D721Med (cell line): ENCODE data around the gene MTPN.

Source experiments
- DNase-seq: peaks from one replicate; pipeline ENCODE4 v3.0.0; 2011; ENCODE audit warnings: low spot score; ENCODE audit not compliant: insufficient read length
- FAIRE-seq: peaks from 2 replicates; lab custom pipeline; 2011; peaks lifted over from hg19 to GRCh38; lab: Jason Lieb, UNC
- CTCF ChIP-seq: IDR thresholded peaks from 2 replicates; pipeline ENCODE4 v1.5.1; 2012; ENCODE audit warnings: mild to moderate bottlenecking, control low read depth; ENCODE audit not compliant: insufficient read depth; ENCODE audit errors: missing control alignments

Gene MTPN

GRCh38 chr7:135990258-135990657, 13.1 kb upstream of the MTPN start:
- DNase-seq (no peak), FAIRE-seq (no peak)
- TF ChIP-seq CTCF, result no peak

DNA sequence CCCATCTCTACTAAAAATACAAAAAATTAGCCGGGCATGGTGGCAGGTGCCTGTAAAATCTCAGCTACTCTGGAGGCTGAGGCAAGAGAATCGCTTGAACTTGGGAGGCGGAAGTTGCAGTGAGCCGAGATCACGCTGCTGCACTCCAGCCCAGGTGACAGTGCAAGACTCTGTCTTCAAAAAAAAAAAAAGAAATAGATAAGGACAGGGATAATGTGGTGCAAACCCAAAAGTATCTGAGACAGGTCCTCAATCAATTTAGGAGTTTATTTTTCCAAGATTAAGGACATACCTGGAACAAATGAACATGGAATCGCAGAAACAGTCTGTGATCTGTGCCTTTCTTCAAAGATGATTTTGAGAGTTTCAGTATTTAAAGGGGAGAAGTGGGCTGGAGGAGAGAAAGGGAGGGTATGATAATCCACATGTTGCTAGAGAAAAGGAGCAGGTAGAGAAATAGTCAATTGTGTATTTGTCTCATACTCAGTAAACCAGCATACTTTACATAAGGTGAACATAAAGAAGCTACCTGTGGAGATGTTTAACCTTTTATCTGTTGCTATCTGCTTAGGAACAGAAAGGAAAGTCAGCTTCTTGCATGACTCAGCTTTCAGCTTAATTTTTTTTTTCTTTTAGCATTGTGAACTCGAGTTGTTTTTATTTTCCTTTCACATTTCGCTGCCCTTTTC, 4.9 kb upstream of the MTPN start:
- FAIRE-seq, result no peak
- TF ChIP-seq CTCF, result no peak
- DNase-seq, result no peak

GRCh38 chr7:135980665-135981180, 3.6 kb upstream of the MTPN start:
- TF ChIP-seq CTCF, result no peak
- FAIRE-seq (no peak), DNase-seq (no peak)

DNA sequence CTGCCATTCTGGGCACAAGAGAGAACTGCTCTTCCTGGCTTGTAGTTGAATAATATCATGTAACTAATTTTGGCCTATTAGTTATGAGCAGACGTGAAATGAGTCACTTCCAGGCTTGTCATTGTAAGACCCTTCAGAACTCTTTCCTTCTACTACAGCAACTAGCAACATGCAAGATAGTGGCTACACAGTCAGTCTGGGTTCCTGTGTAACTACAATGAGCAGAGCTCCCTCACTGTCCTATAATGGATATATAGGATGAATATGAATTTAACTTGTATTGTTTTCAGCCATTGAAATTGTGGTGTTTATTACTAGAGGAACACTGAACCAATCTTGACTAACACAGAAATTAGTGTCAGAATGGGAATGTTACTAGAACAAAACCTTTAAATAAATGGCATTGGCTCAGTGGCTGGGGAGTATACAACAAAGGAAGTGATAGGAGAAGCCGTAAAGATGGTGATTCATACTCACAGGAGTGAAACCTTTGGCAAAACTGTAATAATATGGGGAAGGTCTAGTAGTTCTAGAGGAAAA, 2.9 kb upstream of the MTPN start:
- DNase-seq (no peak), FAIRE-seq (no peak)
- TF ChIP-seq CTCF, result no peak

DNA sequence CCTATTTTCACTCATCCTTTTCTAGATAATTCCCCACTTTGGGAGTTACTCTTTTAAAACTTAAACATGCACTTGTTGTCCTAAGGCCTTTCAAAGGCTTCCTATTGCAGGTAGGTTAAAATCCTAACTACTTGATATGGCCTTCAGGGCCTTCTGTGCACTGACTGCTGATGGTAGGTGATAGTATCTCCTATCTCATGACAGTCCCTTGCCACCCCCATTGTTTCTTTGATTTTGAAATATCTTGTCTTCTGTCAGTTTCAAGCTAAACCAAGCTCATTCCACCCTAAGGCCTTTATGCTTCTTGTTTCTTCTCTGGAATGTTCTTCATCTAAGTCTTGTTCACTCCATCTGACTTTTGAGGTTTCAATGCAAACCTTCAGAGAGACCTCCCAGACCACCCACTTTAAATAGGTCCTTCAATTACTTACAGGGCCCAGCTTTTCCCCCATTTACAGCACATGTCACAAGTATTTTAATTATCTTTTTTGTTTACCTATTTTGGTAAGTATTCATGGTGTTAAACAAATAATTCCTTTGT, 2.4 kb upstream of the MTPN start:
- TF ChIP-seq CTCF, result no peak
- FAIRE-seq (no peak), DNase-seq (no peak)

GRCh38 chr7:135978624-135979023, 1.5 kb upstream of the MTPN start:
- TF ChIP-seq CTCF, result no peak
- DNase-seq, result no peak
- FAIRE-seq, result no peak

DNA sequence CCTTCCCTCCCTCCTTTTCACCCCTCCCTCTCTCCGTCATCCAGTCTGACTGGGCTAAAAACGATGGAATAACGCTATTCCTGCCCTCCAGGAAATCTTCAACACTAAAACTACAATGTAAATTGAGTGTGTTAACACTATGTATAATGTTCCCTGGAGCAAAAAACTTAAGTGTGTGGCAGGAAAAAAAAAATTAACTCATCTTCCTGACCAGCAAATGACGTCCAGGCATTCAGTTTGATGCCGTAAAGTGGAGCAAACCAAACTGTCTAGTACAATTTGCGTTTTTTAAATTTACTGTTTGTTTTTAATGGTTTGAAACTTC, 545 bp upstream of the MTPN start:
- DNase-seq (no peak), FAIRE-seq (no peak)
- no peak for TF ChIP-seq CTCF
